Esophagus squamous epithelium (tissue), 4 donors: Measurements from ENCODE around the gene LINC00632.

ENCODE experiments used
- POLR2A ChIP-seq, 4 donors: fragments of 450-650 bp; IDR thresholded peaks; one replicate each; pipeline ENCODE4 v1.6.1; 2017; ENCODE audit warnings: antibody characterized with exemption in 4 of 4, mild to moderate bottlenecking in 4 of 4, moderate library complexity in 3 of 4
- TF ChIP-seq, protein P1 (sequence below), 6 experiments: fragments of 450-650 bp in 4 of 6; fragments of 200-600 bp in 2 of 6; sonication (generic) in 2 of 6; IDR thresholded peaks; one replicate each; pipeline ENCODE4 v1.5.1; 2016 to 2019; ENCODE audit warnings: antibody characterized with exemption in 6 of 6, mild to moderate bottlenecking in 4 of 6, moderate library complexity in 4 of 6

DNA sequence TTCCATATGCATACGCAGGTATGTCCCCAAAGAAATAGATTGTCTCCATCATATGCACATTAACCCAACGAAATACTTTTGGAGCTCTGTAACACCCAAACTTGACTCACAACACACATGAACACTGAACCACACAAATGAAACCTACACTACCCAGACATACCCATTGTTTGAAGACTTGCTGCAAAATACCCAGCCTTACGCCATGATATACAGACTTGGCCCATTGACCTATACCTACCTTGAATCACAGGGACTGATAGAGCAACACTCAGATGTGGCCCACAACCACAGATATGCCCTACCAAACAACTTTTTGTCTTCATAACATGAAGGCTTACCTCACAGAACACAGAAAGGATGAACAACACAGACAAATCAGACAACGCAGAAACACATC lies 15.9 kb downstream of the LINC00632 start:
- TF ChIP-seq, protein P1, sequence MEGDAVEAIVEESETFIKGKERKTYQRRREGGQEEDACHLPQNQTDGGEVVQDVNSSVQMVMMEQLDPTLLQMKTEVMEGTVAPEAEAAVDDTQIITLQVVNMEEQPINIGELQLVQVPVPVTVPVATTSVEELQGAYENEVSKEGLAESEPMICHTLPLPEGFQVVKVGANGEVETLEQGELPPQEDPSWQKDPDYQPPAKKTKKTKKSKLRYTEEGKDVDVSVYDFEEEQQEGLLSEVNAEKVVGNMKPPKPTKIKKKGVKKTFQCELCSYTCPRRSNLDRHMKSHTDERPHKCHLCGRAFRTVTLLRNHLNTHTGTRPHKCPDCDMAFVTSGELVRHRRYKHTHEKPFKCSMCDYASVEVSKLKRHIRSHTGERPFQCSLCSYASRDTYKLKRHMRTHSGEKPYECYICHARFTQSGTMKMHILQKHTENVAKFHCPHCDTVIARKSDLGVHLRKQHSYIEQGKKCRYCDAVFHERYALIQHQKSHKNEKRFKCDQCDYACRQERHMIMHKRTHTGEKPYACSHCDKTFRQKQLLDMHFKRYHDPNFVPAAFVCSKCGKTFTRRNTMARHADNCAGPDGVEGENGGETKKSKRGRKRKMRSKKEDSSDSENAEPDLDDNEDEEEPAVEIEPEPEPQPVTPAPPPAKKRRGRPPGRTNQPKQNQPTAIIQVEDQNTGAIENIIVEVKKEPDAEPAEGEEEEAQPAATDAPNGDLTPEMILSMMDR (IDR thresholded peaks at IDR 0.05): no peak
- no peak for TF ChIP-seq POLR2A (IDR thresholded peaks at IDR 0.05)
